Duodenal mucosa (tissue), 2 donors: ENCODE measurements around the gene TOLLIP.

Source experiments
- H3K27ac ChIP-seq: one replicate; pipeline ENCODE4 v1.7.0; 2013; ENCODE audit warnings: low read depth, low read length
- H3K27me3 ChIP-seq, 2 donors: one replicate each; pipeline ENCODE4 v1.7.0; 2013; ENCODE audit warnings: low read length in 2 of 2, control low read depth in 1 of 2; ENCODE audit not compliant: insufficient read depth in 2 of 2, control insufficient read depth in 1 of 2
- H3K36me3 ChIP-seq, 2 donors: one replicate each; pipeline ENCODE4 v1.7.0; 2013; ENCODE audit warnings: low read length in 2 of 2, control low read depth in 1 of 2; ENCODE audit not compliant: insufficient read depth in 2 of 2, control insufficient read depth in 1 of 2
- H3K4me1 ChIP-seq, 2 donors: one replicate each; pipeline ENCODE4 v1.7.0; 2013; ENCODE audit warnings: low read length in 2 of 2, control low read depth in 1 of 2; ENCODE audit not compliant: insufficient read depth in 2 of 2, control insufficient read depth in 1 of 2
- H3K4me3 ChIP-seq, 2 donors: one replicate each; pipeline ENCODE4 v1.7.0; 2013; ENCODE audit warnings: low read length in 2 of 2, low read depth in 1 of 2
- H3K9ac ChIP-seq, 2 donors: one replicate each; pipeline ENCODE4 v1.7.0; 2013; ENCODE audit warnings: low read length in 2 of 2, low read depth in 1 of 2
- H3K9me3 ChIP-seq, 2 donors: one replicate each; pipeline ENCODE4 v1.7.0; 2013; ENCODE audit warnings: low read length in 2 of 2, control low read depth in 1 of 2; ENCODE audit not compliant: control insufficient read depth in 1 of 2

Gene TOLLIP

DNA sequence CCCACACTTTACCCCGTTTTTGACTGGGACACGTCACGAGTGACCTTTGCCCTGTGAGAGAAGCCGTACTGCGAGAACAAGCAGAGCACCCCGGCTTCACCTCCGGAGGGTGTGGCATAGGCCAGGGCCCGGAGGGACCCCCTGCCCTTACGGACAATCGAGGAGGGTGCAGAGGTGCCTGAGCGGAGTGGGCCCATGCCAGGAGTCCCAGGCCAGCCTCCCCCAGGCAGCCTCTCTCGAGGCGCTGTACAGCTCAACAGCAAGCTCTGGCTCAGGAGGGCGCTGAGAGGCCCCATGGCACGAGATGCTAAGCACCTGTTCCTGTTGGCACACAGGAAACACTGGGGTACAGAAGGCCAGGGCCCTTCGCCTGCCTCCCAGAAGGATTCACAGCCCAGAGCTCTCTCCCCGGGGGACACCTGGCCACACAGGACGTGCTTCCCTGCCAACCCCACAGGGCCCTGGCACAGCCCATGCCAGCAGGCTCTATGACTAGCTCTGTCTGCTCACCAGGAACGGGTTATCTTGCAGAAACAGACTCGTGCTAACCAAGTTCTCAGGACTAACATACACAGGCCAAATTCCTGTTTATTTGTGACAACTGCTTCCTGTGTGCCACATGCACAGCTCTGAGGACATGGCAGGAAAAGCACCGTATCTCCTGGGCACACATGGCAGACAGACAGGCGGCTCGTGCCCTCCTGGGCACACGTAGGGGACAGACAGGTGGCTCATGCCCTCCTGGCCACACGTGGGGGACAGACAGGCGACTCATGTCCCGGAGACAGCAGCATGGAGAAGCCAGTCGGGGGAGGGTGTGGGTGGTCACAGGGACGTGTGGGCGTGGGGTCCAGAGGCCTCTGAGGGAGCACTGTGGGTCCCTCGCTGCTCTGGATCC lies 11.6 kb downstream of the TOLLIP start:
- H3K9ac ChIP-seq: peak overlapping the region; percentile 15 to 60

DNA sequence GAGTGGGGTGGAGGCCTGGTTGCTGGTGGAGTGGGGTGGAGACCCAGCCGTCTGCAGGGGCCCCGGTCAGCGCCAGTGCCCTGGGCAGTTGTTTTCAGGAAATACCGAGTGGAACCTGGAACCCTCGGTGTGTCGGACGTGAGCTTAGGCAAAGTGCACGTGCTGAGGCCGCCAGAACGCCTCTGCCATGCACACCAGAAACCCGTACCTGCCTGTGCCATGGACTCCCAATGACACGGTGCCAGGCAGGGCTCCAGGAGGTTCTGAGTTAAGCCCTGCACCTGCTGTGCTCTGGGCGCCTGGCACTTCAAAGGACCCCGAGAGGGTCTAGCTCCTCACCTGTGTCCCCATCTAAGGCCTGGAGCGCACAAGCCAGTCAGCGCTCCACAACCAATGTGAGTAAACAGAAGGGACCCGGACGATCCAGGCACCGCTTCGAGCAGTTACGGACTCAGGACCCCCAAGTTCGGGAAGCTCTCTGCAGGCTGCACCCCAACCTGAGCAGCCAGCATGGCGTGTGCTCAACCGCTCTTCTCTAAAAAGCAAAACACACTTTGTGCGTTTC lies 12.3 kb downstream of the TOLLIP start:
- Histone ChIP-seq H3K36me3 (peaks cover 15 to 42% of the 10 kb centered on the region in 2 donors), H3K4me3 (no peak overlapping the region), H3K9ac (peak overlapping the region; percentile 15 to 60), H3K27ac (no peak overlapping the region), H3K9me3 (no peaks in the 10 kb centered on the region), H3K27me3 (no peaks in the 10 kb centered on the region), H3K4me1 (peaks cover 33 to 35% of the 10 kb centered on the region in 2 donors)

More for the DNA sequence above, 11.6 kb downstream of the TOLLIP start:
- peak overlapping the region; percentile 63 for H3K27ac ChIP-seq
- H3K9me3 ChIP-seq: no peaks in the 10 kb centered on the region
- H3K36me3 ChIP-seq: peaks cover 10 to 35% of the 10 kb centered on the region in 2 donors
- H3K27me3 ChIP-seq: no peaks in the 10 kb centered on the region
- H3K4me3 ChIP-seq: no peak overlapping the region
- peaks cover 41 to 42% of the 10 kb centered on the region in 2 donors for H3K4me1 ChIP-seq

DNA sequence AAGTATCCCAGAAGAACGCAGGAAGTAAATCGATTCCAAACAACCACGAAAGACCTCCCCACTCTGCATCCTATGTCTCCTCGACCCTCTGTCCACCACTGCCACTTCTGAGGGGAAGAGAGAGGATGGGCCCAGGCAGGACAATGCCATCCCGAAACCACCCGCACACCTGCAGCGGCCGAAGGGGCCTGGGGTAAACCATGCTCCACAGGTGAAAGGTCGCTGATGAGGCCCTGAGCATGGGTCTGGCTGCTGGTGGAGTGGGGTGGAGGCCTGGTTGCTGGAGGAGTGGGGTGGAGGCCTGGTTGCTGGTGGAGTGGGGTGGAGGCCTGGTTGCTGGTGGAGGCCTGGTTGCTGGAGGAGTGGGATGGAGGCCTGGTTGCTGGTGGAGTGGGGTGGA lies 13.1 kb downstream of the TOLLIP start:
- H3K9me3 ChIP-seq: no peaks in the 10 kb centered on the region
- H3K9ac ChIP-seq: no peak overlapping the region
- H3K36me3 ChIP-seq: peaks cover 15 to 44% of the 10 kb centered on the region in 2 donors
- H3K27ac ChIP-seq: no peak overlapping the region
- H3K27me3 ChIP-seq: no peaks in the 10 kb centered on the region
- H3K4me3 ChIP-seq: no peak overlapping the region
- peaks cover 30% of the 10 kb centered on the region in 2 donors for H3K4me1 ChIP-seq

DNA sequence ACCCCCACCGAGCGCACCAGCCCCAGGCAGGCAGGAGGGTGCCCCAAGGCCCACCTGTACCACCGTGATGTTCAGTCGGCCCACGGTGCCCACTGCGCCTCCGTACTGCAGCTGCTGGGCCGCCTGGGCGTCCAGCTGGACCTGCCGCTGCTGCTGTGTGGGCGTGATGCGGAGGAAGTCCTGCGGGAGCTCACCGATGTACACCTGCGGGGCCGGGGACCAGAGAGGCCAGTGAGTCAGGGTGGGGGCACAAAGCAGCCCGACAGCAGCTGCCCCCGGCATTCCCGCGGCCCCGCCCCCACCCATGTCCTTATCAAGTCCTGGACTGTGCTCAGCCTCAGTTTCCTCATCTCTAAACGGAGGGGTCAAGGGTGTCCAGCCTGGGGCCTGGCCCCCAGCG lies 13.8 kb downstream of the TOLLIP start:
- peaks cover 15 to 46% of the 10 kb centered on the region in 2 donors for H3K36me3 ChIP-seq
- no peak overlapping the region for H3K4me3 ChIP-seq
- no peak overlapping the region for H3K9ac ChIP-seq
- no peaks in the 10 kb centered on the region for H3K27me3 ChIP-seq
- peaks cover 30% of the 10 kb centered on the region in 2 donors for H3K4me1 ChIP-seq
- no peaks in the 10 kb centered on the region for H3K9me3 ChIP-seq
- no peak overlapping the region for H3K27ac ChIP-seq

DNA sequence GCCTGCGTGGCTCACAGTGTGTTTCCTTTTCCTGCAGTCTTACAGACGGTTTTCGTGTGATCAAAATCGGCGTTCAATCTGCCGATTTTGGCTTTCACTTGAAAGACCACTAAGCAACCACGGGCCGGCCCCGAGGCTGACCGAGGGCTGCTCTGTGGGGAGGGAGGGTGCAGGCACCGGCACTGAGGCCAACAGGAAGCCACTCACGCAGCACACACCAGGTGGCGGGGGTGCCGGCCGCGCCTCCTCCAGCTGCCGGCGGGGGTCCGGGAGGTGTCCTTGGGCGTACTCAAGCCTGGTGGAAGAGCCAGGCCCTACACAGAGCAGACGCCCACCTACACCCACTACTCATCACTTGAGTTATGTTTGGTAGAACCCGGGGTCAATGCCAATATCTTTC lies 14.3 kb downstream of the TOLLIP start:
- H3K4me1 ChIP-seq: peaks cover 30% of the 10 kb centered on the region in 2 donors

DNA sequence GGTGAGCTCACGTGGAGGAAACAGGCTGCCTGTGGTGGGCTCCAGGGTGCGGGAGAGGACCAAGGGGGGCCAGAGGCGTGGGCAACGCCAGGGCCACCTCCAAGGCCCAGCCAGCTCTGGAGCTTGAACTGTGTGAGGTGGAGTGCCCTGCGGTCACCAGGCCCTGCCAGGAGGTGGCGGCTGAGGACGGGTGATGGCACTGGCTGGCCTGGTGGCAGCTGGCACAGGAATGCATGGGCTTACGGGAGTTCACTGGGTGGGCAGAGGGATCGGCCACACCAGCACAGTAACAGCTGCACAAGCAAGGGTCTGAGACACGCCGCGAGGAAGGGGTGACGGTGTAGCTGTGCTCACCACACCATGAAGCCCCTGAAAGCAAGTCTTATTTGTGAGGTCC lies 15.8 kb downstream of the TOLLIP start:
- H3K27ac ChIP-seq: no peak overlapping the region
- no peak overlapping the region for H3K4me3 ChIP-seq
- H3K4me1 ChIP-seq: peaks cover 17% of the 10 kb centered on the region in 2 donors
- no peak overlapping the region for H3K9ac ChIP-seq
- no peaks in the 10 kb centered on the region for H3K27me3 ChIP-seq
- no peaks in the 10 kb centered on the region for H3K9me3 ChIP-seq
- H3K36me3 ChIP-seq: peaks cover 26 to 63% of the 10 kb centered on the region in 2 donors

More for the DNA sequence above, 14.3 kb downstream of the TOLLIP start:
- no peak overlapping the region for H3K27ac ChIP-seq
- H3K4me3 ChIP-seq: no peak overlapping the region
- no peaks in the 10 kb centered on the region for H3K27me3 ChIP-seq
- no peak overlapping the region for H3K9ac ChIP-seq
- H3K36me3 ChIP-seq: peaks cover 20 to 48% of the 10 kb centered on the region in 2 donors
- no peaks in the 10 kb centered on the region for H3K9me3 ChIP-seq

DNA sequence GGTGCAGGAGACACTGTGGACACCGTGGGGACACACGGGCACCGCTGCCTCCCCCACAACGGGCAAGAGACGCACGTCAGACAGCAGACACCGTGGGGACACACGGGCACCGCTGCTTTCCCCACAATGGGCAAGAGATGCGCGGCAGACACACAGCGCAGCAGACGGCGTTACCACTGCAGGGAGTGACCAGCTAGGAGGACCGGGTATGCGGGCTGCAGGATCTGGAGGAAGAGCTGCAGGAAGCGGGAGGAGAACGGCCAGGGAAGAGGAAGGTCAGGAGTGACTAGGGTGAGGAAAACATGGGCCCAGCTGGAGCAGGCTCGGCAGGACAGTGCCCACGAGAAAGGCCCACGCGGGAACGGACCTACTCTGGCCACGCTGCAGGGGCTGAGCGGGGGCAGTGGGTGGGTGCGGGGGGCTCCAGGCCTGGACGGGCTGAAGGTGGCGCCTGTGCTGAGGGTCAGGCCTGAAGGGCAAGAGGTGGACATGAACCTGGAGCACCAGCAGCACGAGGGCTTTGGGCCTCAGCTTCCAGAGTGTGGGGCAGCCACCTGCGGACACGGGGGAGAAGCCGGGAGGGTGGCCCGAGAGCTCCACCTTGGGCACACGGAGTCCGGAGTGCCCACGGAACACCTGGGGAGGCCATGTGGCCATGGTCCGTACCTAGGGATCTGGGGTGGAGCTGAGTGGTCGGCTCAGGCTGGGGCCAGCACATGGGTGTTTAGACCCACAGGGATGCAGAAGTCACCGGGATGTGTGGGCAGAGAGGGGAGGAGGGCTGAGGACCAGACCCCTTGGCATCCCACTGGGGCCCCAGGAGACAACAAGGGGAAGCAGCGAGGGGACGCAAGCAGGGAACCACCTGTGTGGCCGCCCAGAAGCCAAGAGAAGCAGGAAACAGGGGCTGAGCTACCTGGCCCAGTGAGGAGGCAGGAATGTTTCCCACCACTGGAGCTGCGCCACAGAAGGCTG lies 16.5 kb downstream of the TOLLIP start:
- H3K27ac ChIP-seq: no peak overlapping the region
- no peaks in the 10 kb centered on the region for H3K27me3 ChIP-seq
- H3K9me3 ChIP-seq: no peaks in the 10 kb centered on the region
- no peak overlapping the region for H3K4me3 ChIP-seq
- peaks cover 10 to 11% of the 10 kb centered on the region in 2 donors for H3K4me1 ChIP-seq
- no peak overlapping the region for H3K9ac ChIP-seq
- peaks cover 32 to 66% of the 10 kb centered on the region in 2 donors for H3K36me3 ChIP-seq

DNA sequence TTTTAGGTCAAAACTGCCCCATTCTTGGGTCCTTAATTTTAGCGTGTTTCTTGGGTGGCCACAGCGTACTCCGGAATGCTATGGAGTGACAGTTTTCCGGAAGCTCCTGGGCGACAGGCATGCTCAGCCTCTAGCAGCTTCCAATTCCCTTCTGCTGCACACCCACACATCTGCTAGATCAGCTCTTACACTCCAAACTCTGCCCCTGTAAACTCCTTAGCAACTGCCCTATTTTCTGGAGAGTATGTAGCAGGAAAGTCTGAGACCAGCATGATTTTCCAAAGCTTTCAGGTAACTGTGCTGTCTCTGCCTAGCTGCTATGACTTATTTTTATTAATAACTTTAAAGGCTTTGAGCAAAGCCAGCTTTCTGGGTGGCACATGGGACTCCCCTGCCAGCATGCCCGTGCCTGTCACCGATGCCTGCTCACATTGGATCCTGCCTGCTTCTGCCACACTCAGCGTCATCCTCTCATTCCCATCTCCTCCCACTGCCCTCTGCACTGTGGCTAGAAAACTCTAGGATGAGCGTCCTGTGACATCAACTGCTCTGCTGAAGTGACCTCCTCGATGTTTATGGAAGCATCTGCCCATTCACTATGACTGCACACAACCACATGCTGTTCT lies 17.3 kb downstream of the TOLLIP start:
- Histone ChIP-seq H3K9ac (no peak overlapping the region), H3K4me3 (no peak overlapping the region), H3K9me3 (no peaks in the 10 kb centered on the region), H3K4me1 (peaks cover 2 to 3% of the 10 kb centered on the region in 2 donors), H3K27ac (no peak overlapping the region), H3K36me3 (peaks cover 28 to 64% of the 10 kb centered on the region in 2 donors), H3K27me3 (no peaks in the 10 kb centered on the region)

DNA sequence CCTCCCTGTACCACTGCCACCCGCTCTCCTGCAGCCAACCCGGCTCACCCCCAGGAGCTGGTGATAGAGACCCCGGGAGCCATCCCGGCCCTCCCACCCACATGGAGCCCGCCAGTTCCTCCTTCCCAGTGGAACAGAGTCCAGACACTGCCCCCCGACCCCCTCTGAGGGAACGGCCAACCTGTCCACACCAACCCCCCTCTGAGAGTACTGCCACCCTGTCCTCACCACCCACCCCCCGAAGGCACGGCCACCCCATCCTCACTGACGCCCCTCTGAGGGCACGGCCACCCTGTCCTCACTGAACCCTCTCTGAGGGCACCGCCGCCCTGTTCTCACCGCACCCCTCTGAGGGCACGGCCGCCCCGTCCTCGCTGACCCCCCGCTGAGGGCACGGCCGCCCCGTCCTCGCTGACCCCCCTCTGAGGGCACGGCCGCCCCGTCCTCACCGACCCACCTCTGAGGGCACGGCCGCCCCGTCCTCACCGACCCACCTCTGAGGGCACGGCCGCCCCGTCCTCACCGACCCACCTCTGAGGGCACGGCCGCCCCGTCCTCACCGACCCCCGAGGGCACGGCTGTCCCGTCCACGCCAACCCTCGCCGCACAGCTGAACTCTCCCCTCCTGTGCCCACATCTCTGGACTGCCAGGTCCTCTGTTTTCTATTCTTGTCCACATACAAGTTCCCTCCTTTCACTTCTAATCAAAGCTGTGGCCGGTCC lies 18.0 kb downstream of the TOLLIP start:
- Histone ChIP-seq H3K4me3 (no peak overlapping the region), H3K9ac (no peak overlapping the region), H3K27me3 (no peaks in the 10 kb centered on the region), H3K27ac (no peak overlapping the region), H3K36me3 (peaks cover 28 to 70% of the 10 kb centered on the region in 2 donors), H3K4me1 (no peaks in the 10 kb centered on the region), H3K9me3 (no peaks in the 10 kb centered on the region)
